ENCODE data around the gene SPINK1. TPM values are rescaled to one million over a fixed set of nuclear protein-coding genes. Genes with fewer than 3 reads are reported as not detected.

The SPINK1 gene
- total RNA-seq, 1 donor from 2014 or later, result not detected

GRCh38 chr5:147782110-147783028 is 49.1 kb downstream of the SPINK1 start, which contains the start of gene JAKMIP2:
TSS of gene JAKMIP2 (minus strand) at chr5:147782728. CDS start at chr5:147671806, 110,922 bp downstream.
- Histone ChIP-seq H3K36me3 (ENCODE audit: insufficient read depth, low read length) (no peaks in the 10 kb centered on the region), H4K20me1 (ENCODE audit: insufficient read depth, low read length) (no peaks in the 10 kb centered on the region), H2AFZ (ENCODE audit: low read depth, low read length) (peak within 1 kb of the TSS; percentile 99), H3K79me2 (ENCODE audit: insufficient read depth, low read length) (peaks cover 10% of the 10 kb centered on the region), H3K27ac (ENCODE audit: low read depth, low read length) (no peak within 1 kb of the TSS), H3K9me3 (ENCODE audit: insufficient read depth, low read depth, low read length) (no peaks in the 10 kb centered on the region), H3K4me2 (ENCODE audit: low read length) (peak within 1 kb of the TSS; percentile 88), H3K4me3 (ENCODE audit: insufficient read depth, low read depth, low read length) (peak within 1 kb of the TSS; percentile 84), H3K27me3 (ENCODE audit: insufficient read depth, low read length) (no peaks in the 10 kb centered on the region), H3K9ac (ENCODE audit: low read length) (peak within 1 kb of the TSS; percentile 79), H3K4me1 (ENCODE audit: insufficient read depth, low read length) (peaks cover 3% of the 10 kb centered on the region)
- TF ChIP-seq CTCF (IDR thresholded peaks at IDR 0.05; ENCODE audit: insufficient read depth, low read depth, low read length) (no peak), EZH2 (IDR thresholded peaks at IDR 0.05; ENCODE audit: insufficient read depth, low read length) (no peak)
- peak within 1 kb of the TSS; percentile 94 for H3K4me3 Mint-ChIP-seq (ENCODE audit: unreplicated experiment)
- peaks cover 8% of the 10 kb centered on the region for H3K4me1 Mint-ChIP-seq (ENCODE audit: low read depth, unreplicated experiment)
- DNase-seq (ENCODE audit: low read depth) (peak; percentile 90), FAIRE-seq (no peak)
- H3K36me3 Mint-ChIP-seq (ENCODE audit: low read depth, unreplicated experiment), result no peaks in the 10 kb centered on the region
- peak within 1 kb of the TSS; percentile 82 for H3K27ac Mint-ChIP-seq (ENCODE audit: unreplicated experiment)
- no peaks in the 10 kb centered on the region for H3K9me3 Mint-ChIP-seq (ENCODE audit: unreplicated experiment)
- H3K27me3 Mint-ChIP-seq (ENCODE audit: low read depth, unreplicated experiment), result no peaks in the 10 kb centered on the region

- no peak overlapping the region for H3K9ac ChIP-seq (ENCODE audit: low read length)
- no peaks in the 10 kb centered on the region for H3K36me3 Mint-ChIP-seq (ENCODE audit: low read depth, unreplicated experiment)
- H3K27me3 Mint-ChIP-seq (ENCODE audit: low read depth, unreplicated experiment), result no peaks in the 10 kb centered on the region
- H3K4me1 Mint-ChIP-seq (ENCODE audit: low read depth, unreplicated experiment), result peaks cover 8% of the 10 kb centered on the region
- H4K20me1 ChIP-seq (ENCODE audit: insufficient read depth, low read length), result no peaks in the 10 kb centered on the region
- no peaks in the 10 kb centered on the region for H3K9me3 Mint-ChIP-seq (ENCODE audit: unreplicated experiment)
- TF ChIP-seq EZH2 (IDR thresholded peaks at IDR 0.05; ENCODE audit: insufficient read depth, low read length) (no peak), CTCF (IDR thresholded peaks at IDR 0.05; ENCODE audit: insufficient read depth, low read depth, low read length) (no peak)
- peaks cover 10% of the 10 kb centered on the region for H3K79me2 ChIP-seq (ENCODE audit: insufficient read depth, low read length)
- H2AFZ ChIP-seq (ENCODE audit: low read depth, low read length), result no peak overlapping the region
- H3K36me3 ChIP-seq (ENCODE audit: insufficient read depth, low read length), result no peaks in the 10 kb centered on the region
- DNase-seq (ENCODE audit: low read depth), result no peak
- peak overlapping the region; percentile 84 for H3K4me3 ChIP-seq (ENCODE audit: insufficient read depth, low read depth, low read length)
- FAIRE-seq, result no peak
- no peaks in the 10 kb centered on the region for H3K27me3 ChIP-seq (ENCODE audit: insufficient read depth, low read length)
- H3K4me3 Mint-ChIP-seq (ENCODE audit: unreplicated experiment), result peak overlapping the region; percentile 94
- peaks cover 3% of the 10 kb centered on the region for H3K4me1 ChIP-seq (ENCODE audit: insufficient read depth, low read length)
- peak overlapping the region; percentile 88 for H3K4me2 ChIP-seq (ENCODE audit: low read length)
- peak overlapping the region; percentile 1 for H3K27ac Mint-ChIP-seq (ENCODE audit: unreplicated experiment)
- H3K27ac ChIP-seq (ENCODE audit: low read depth, low read length), result no peak overlapping the region
- H3K9me3 ChIP-seq (ENCODE audit: insufficient read depth, low read depth, low read length), result no peaks in the 10 kb centered on the region
Observed at GRCh38 chr5:147780924-147781573, 50.4 kb downstream of the SPINK1 start.

All from astrocyte (in vitro differentiated cells and primary cell).